ENCODE measurements around the gene ROPN1L.

Gene ROPN1L

DNA sequence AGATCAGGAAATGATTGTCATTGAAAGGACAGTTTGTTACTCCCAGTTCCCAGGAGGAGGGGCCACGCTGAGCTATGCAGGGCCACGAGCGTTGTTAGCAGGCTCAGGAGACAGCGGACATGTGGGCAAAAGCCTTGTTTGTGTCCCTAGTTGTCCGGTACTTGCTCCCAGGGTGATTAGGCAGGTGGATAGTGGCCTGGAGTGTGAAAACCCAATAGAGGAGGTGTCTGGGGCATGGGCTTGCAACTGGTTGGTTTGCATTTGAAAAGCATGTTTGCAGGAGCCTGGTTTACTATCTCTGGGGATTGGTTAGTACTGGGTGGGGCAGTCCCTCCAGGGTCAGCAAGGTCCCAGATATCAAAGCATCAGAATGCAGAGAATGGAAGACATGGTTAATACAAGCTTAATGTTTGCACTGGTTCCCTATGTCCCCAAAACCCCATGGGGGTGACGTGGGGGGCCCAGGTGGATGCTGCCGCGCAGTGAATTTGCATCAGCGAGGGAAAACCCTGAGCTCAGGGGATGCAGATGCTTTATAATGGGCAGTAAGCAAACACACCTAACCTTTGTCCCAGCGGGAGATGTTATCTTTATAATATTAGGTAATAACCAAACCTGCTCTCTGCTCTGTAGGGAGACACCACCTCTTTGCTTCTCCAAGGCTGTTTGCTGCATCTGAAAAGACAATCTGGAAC, 39.7 kb downstream of the ROPN1L start:
- no peak for DNase-seq (ENCODE audit: low spot score)
- TF ChIP-seq, protein P1, sequence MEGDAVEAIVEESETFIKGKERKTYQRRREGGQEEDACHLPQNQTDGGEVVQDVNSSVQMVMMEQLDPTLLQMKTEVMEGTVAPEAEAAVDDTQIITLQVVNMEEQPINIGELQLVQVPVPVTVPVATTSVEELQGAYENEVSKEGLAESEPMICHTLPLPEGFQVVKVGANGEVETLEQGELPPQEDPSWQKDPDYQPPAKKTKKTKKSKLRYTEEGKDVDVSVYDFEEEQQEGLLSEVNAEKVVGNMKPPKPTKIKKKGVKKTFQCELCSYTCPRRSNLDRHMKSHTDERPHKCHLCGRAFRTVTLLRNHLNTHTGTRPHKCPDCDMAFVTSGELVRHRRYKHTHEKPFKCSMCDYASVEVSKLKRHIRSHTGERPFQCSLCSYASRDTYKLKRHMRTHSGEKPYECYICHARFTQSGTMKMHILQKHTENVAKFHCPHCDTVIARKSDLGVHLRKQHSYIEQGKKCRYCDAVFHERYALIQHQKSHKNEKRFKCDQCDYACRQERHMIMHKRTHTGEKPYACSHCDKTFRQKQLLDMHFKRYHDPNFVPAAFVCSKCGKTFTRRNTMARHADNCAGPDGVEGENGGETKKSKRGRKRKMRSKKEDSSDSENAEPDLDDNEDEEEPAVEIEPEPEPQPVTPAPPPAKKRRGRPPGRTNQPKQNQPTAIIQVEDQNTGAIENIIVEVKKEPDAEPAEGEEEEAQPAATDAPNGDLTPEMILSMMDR (IDR thresholded peaks at IDR 0.05; ENCODE audit: extremely low read depth, missing control alignments) = no peak

DNA sequence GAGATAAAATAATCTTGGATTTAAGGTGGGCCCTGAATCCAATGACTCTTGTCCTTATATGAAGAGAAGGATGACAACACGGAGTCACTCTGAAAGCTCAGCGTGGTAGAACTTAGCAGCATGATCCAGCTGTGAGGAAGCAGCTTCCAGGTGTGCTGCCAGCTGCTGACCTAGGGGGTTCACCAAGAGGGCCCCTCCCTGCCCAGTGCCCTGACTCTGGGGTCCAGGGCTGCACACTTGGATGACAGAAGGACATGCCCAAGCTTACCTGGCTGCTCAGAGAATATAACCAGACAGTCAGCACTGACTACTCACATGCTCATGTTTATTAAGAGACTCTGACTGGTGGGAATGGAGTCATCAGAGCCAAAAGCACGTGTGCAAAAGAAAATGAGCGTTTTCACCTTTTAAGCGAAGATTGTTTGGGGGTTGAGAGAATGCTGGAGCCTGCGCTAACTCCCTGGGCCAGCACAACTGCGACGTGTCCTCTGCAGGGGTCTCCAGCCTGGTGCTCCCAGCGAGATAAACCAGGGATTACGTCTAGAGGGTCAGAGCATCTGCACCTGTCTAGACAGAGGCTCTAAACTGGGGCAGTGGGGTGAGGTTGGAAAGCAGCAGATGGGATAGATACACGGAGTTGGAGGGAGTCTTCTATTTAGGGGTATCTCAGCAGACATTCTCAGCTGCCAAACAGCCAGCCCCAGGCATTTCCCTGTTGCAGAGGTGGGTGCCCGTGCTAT, 41.3 kb downstream of the ROPN1L start:
- DNase-seq (ENCODE audit: low spot score) = no peak
- TF ChIP-seq, protein P1 (IDR thresholded peaks at IDR 0.05; ENCODE audit: extremely low read depth, missing control alignments) = no peak

DNA sequence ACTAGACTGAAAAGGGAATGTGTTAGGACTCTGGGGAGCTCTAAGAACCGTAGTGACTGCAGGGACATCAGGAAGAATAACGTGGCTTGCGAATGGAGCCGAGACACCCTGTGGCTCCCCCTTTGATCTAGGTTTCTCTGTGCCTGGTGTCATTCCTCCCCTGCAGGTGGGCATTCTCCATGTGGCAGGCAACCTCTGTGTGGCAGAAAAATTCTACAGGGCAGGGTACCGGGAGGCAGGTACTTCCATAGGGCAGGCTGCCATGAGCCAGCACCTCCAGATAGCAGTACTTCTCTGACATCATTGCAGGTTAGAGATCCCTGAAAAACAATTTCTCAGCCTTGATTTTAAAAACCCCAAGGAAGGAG, 43.1 kb downstream of the ROPN1L start:
- no peak for DNase-seq (ENCODE audit: low spot score)
- TF ChIP-seq, protein P1 (IDR thresholded peaks at IDR 0.05; ENCODE audit: extremely low read depth, missing control alignments) = no peak

DNA sequence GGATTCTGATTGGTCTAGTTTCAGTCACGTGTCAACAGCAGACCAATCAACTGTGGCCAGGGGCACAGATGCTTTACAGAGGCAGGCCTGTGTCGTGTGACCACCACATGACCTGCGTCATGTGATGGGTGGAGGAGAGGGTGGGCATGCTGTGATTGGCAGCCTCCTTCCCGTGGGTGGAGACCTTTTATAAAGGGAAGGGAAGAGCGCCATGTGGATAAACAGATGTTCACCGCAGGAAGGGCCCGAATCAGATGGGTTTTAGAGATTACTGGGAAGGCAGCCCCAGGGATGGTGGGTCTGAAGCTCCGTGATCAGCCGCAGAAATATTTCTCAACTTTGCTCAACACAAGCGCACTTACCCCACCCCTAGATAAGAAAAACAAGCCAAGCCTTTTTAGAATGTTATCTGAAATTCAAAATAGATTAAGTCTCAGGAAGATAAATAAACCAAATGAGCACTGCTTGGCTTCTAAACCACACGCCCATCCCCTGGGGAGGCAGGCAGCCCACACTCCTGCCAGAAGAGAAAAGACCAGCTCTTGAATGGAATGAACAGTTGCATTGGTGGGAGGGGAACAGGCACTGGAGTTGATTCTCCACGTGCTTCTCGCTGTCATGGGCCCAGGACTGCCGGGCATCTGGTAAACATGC, 43.6 kb downstream of the ROPN1L start:
- no peak for DNase-seq (ENCODE audit: low spot score)
- TF ChIP-seq, protein P1 (IDR thresholded peaks at IDR 0.05; ENCODE audit: extremely low read depth, missing control alignments) = no peak

DNA sequence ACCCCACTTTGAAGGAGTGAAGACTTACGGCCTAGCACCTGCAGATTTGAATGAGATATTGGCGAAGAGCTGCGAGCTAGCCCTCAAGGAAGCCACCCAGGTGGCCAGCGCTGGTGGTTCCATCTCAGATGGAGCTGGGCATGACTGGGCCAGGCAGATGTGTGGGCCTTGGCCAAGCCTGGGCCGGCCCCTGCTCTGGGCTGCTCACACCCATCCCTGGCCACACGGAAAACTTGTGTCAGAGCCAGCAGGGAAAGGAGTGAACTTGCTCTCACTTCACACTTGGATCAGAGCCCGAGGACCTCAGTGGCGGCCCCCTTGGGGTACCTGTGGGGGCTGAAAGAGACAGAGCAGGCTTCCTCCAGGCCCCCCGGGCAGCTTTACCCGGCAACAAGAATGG, 44.2 kb downstream of the ROPN1L start:
- DNase-seq (ENCODE audit: low spot score) = no peak

DNA sequence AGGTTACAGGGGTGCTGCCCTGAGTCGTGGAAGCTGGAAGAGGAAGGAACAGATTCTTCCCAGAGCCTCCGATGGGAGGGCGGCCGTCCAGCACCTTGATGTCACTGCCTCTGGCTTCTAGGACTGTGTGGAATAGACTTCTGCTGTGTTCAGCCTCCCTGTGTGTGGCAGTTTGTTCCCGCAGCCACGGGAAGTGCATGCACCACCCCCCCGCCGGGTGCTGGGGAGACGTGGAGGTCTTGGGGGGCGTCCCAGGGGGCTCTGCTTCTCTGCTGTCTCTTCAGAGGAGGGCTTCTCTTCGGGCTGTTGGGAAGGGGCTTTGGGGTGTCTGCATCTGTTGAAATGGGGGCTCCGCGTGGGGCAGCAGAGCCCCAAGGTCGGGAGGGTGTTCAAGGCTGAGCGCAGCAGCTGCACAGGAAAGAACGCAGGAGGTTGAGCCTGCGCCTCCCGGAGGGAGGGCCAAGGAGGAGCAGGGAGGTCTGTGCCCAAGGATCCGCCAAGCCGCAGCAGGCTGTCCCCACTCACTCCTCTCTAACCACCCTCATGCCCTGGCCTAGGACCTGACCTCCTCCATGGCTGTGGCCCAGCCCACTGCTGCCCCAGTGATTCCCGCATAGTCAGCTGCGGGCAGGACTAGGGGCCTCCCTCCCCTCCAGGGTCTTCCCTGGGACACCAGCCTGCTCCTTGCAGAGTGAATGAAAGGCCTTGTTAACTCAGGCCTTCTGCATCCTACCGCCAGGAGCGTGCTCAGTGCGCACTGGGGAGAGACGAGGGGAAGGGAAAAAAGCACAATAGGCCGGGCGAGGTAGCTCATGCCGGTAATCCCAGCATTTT, 45.0 kb downstream of the ROPN1L start:
- TF ChIP-seq, protein P1 (IDR thresholded peaks at IDR 0.05; ENCODE audit: extremely low read depth, missing control alignments) = no peak

More for the DNA sequence above, 44.2 kb downstream of the ROPN1L start:
- TF ChIP-seq, protein P1 (IDR thresholded peaks at IDR 0.05; ENCODE audit: extremely low read depth, missing control alignments) = no peak

More for the DNA sequence above, 45.0 kb downstream of the ROPN1L start:
- DNase-seq (ENCODE audit: low spot score) = no peak
